HepG2 (cell line): Measurements from ENCODE around the gene MRPL14. TPM values are rescaled to one million over a fixed set of nuclear protein-coding genes. Genes with fewer than 3 reads are reported as not detected.

Experiments
- ATAC-seq: fragments of 200-7000 bp; cut with Tn5 transposase; 3 replicates; pipeline ENCODE4 v1.9.1; 2020; ENCODE audit warnings: mild to moderate bottlenecking, moderate library complexity
- BruUV-seq: library from RNA; stranded (reverse); fragments of 400-500 nt; replicated peaks from 2 replicates; lab custom pipeline; 2021; lab: Mats Ljungman, UMichigan
- CTCF ChIA-PET: fragments of 300-600 bp; formaldehyde crosslinking; extraction: SDS; loops from one replicate; lab custom pipeline; 2021; ENCODE audit warnings: low total read pairs, inconsistent platforms, low intra/inter-chr PET ratio; lab: Yijun Ruan, JAX
- POLR2A ChIA-PET: fragments of 350-600 bp; sonication (Branson Sonifier 250); formaldehyde crosslinking; loops from one replicate; lab custom pipeline; 2020; ENCODE audit warnings: antibody characterized with exemption, inconsistent platforms; lab: Yijun Ruan, JAX
- DNase-seq: peaks from one replicate; pipeline ENCODE4 v3.0.0-alpha.2; 2015; ENCODE audit warnings: low spot score
- FAIRE-seq: peaks from 3 replicates; lab custom pipeline; 2011; peaks lifted over from hg19 to GRCh38; lab: Jason Lieb, UNC
- H2AFZ ChIP-seq: one replicate; pipeline ENCODE4 v1.6.1; 2011; ENCODE audit warnings: low read length, inconsistent platforms
- H3K27ac ChIP-seq: fragments of 300-600 bp; 3 replicates; pipeline ENCODE4 v1.8.0; 2011; ENCODE audit warnings: mixed run types, mild to moderate bottlenecking, mixed read lengths, low read length, inconsistent platforms; ENCODE audit not compliant: insufficient read depth; ENCODE audit errors: extremely low read length
- H3K27me3 ChIP-seq, 2 experiments: fragments of 200-600 bp in 1 of 2; 2 replicates in 1 of 2; 3 replicates in 1 of 2; pipeline versions ENCODE4 v1.6.0 to v1.8.0; 2011; ENCODE audit warnings: low read length in 2 of 2, mild to moderate bottlenecking in 2 of 2, moderate library complexity in 2 of 2, inconsistent platforms in 1 of 2; ENCODE audit not compliant: insufficient read depth in 2 of 2, control insufficient read depth in 1 of 2
- H3K36me3 ChIP-seq, 2 experiments: fragments of 200-600 bp in 1 of 2; replicated peaks in 1 of 2; 2 replicates in 1 of 2; 3 replicates in 1 of 2; pipeline versions ENCODE4 v1.5.1 to v1.8.0; 2011; ENCODE audit warnings: low read length in 2 of 2, inconsistent platforms in 1 of 2; ENCODE audit not compliant: insufficient read depth in 2 of 2, control insufficient read depth in 1 of 2
- H3K4me1 ChIP-seq: 2 replicates; pipeline ENCODE4 v1.5.1; 2012; ENCODE audit warnings: low read length, inconsistent platforms; ENCODE audit not compliant: insufficient read depth
- H3K4me2 ChIP-seq: 2 replicates; pipeline ENCODE4 v1.6.0; 2011; ENCODE audit warnings: low read depth, low read length, inconsistent platforms
- H3K4me3 ChIP-seq, 3 experiments: fragments of 200-600 bp in 1 of 3; sonication (generic), shearing (Covaris generic) in 1 of 3; replicated peaks in 1 of 3; 2 replicates each; pipeline ENCODE4 v1.5.1; 2011 to 2016; ENCODE audit warnings: low read length in 3 of 3, inconsistent platforms in 2 of 3, low read depth in 2 of 3, mild to moderate bottlenecking in 2 of 3, control low read depth in 1 of 3, mixed read lengths in 1 of 3; ENCODE audit not compliant: insufficient read depth in 1 of 3
- H3K79me2 ChIP-seq: one replicate; pipeline ENCODE4 v1.6.1; 2011; ENCODE audit warnings: low read length, inconsistent platforms; ENCODE audit not compliant: insufficient read depth
- H3K9ac ChIP-seq: 2 replicates; pipeline ENCODE4 v1.6.0; 2011; ENCODE audit warnings: mild to moderate bottlenecking, low read depth, low read length, inconsistent platforms; ENCODE audit not compliant: insufficient read depth
- H3K9me3 ChIP-seq: 2 replicates; pipeline ENCODE4 v1.5.1; 2012; ENCODE audit warnings: mild to moderate bottlenecking, low read length
- H4K20me1 ChIP-seq: 2 replicates; pipeline ENCODE4 v1.6.0; 2011; ENCODE audit warnings: inconsistent platforms, mild to moderate bottlenecking, low read length, moderate library complexity; ENCODE audit not compliant: insufficient read depth
- ATRX ChIP-seq: sonication (generic); formaldehyde crosslinking; IDR thresholded peaks from 2 replicates; pipeline ENCODE4 v1.4.0; 2020; ENCODE audit warnings: missing genetic modification reagents, borderline replicate concordance
- GTF3A ChIP-seq: sonication (generic); formaldehyde crosslinking; conservative IDR thresholded peaks from 2 replicates; pipeline ENCODE4 v1.4.0; 2020; ENCODE audit warnings: mild to moderate bottlenecking, missing genetic modification reagents
- HES4 ChIP-seq: sonication (generic); formaldehyde crosslinking; IDR thresholded peaks from 2 replicates; pipeline ENCODE4 v1.9.0; 2021; ENCODE audit warnings: mild to moderate bottlenecking, missing genetic modification reagents, borderline replicate concordance
- HNF4A ChIP-seq: sonication (generic); formaldehyde crosslinking; IDR thresholded peaks from 2 replicates; pipeline ENCODE4 v1.4.0; 2020; ENCODE audit warnings: missing genetic modification reagents
- KDM6A ChIP-seq: IDR thresholded peaks from 2 replicates; pipeline ENCODE4 v1.6.1; 2016; ENCODE audit warnings: low read depth
- KLF15 ChIP-seq: sonication (generic); formaldehyde crosslinking; IDR thresholded peaks from 2 replicates; pipeline ENCODE4 v1.8.1; 2023; ENCODE audit warnings: borderline replicate concordance, mild to moderate bottlenecking, inconsistent platforms, missing genetic modification reagents, mixed read lengths
- MAFF ChIP-seq: IDR thresholded peaks from 2 replicates; pipeline ENCODE4 v1.6.1; 2011; ENCODE audit warnings: low read depth, low read length, improper control_type of control experiment
- NFIC ChIP-seq: IDR thresholded peaks from 2 replicates; pipeline ENCODE4 v1.6.1; 2012; ENCODE audit warnings: mild to moderate bottlenecking, low read length, inconsistent platforms
- PHF8 ChIP-seq: sonication (generic); formaldehyde crosslinking; IDR thresholded peaks from 2 replicates; pipeline ENCODE4 v1.5.0; 2020; ENCODE audit warnings: missing genetic modification reagents
- ZC3H13 ChIP-seq: sonication (generic); formaldehyde crosslinking; IDR thresholded peaks from 2 replicates; pipeline ENCODE4 v1.8.1; 2023; ENCODE audit warnings: mild to moderate bottlenecking, missing genetic modification reagents, moderate library complexity
- ZFAT ChIP-seq: sonication (generic); formaldehyde crosslinking; conservative IDR thresholded peaks from 2 replicates; pipeline ENCODE4 v1.8.1; 2023; ENCODE audit warnings: missing genetic modification reagents, inconsistent platforms
- ZNF230 ChIP-seq: sonication (generic); formaldehyde crosslinking; IDR thresholded peaks from 2 replicates; pipeline ENCODE4 v1.4.0; 2020; ENCODE audit warnings: mild to moderate bottlenecking, missing genetic modification reagents
- ZNF496 ChIP-seq: sonication (generic); formaldehyde crosslinking; IDR thresholded peaks from 2 replicates; pipeline ENCODE4 v1.8.1; 2023; ENCODE audit warnings: mild to moderate bottlenecking, moderate library complexity, missing genetic modification reagents; ENCODE audit not compliant: insufficient replicate concordance
- ZNF629 ChIP-seq: sonication (generic); formaldehyde crosslinking; conservative IDR thresholded peaks from 2 replicates; pipeline ENCODE4 v1.5.0; 2020; ENCODE audit warnings: missing genetic modification reagents
- WGBS: methylation state at CpG from one replicate; pipeline ENCODE4 v1.1.6; 2017; ENCODE audit warnings: low lambda C conversion rate; 5-methylcytosine and 5-hydroxymethylcytosine counted together
- in situ Hi-C: cut with HindIII; loops from 2 replicates; pipeline ENCODE4 v1.10.0; 2017; ENCODE audit warnings: low pct_unique_long_range_greater_than_20kb; ENCODE audit not compliant: extremely low pct_ligation_motif_present
- intact Hi-C: fragments of 100-400 bp; cut with micrococcal nuclease; formaldehyde crosslinking; loops from one replicate; pipeline ENCODE4 v1.10.0; 2022; ENCODE audit not compliant: unreplicated experiment
- polyA plus RNA-seq, 8 experiments: library from polyadenylated mRNA; depleted of rRNA in 3 of 8; stranded (reverse) in 7 of 8; unstranded in 1 of 8; fragments of >200 nt; fragmentation: Illumina TruSeq in 4 of 8; extraction: Trizol in 4 of 8; gene quantifications; 2 replicates each; pipeline versions ENCODE4 v1.2.1 to v1.2.3, GENCODE V29; 2011 to 2016; ENCODE audit warnings: low read depth in 4 of 8, missing spikeins in 1 of 8, mixed read lengths in 1 of 8; ENCODE audit not compliant: insufficient read depth in 1 of 8
- total RNA-seq, 5 experiments: library from RNA; depleted of rRNA; stranded (reverse); fragments of >200 nt; fragmentation: Illumina TruSeq; extraction: Trizol; gene quantifications; 2 replicates each; pipeline ENCODE4 v1.2.3, GENCODE V29; 2016; ENCODE audit warnings: low read depth in 1 of 5
- TF ChIP-seq, protein P1 (sequence below): sonication (generic); formaldehyde crosslinking; IDR thresholded peaks from 2 replicates; pipeline ENCODE4 v1.4.0; 2020; ENCODE audit warnings: missing genetic modification reagents

The MRPL14 gene
- total and polyA plus RNA-seq, 2 of the 13 experiments (the other 11 are each of a cell fraction or from before 2014, with no cell fraction given), result 157 to 178 TPM

DNA sequence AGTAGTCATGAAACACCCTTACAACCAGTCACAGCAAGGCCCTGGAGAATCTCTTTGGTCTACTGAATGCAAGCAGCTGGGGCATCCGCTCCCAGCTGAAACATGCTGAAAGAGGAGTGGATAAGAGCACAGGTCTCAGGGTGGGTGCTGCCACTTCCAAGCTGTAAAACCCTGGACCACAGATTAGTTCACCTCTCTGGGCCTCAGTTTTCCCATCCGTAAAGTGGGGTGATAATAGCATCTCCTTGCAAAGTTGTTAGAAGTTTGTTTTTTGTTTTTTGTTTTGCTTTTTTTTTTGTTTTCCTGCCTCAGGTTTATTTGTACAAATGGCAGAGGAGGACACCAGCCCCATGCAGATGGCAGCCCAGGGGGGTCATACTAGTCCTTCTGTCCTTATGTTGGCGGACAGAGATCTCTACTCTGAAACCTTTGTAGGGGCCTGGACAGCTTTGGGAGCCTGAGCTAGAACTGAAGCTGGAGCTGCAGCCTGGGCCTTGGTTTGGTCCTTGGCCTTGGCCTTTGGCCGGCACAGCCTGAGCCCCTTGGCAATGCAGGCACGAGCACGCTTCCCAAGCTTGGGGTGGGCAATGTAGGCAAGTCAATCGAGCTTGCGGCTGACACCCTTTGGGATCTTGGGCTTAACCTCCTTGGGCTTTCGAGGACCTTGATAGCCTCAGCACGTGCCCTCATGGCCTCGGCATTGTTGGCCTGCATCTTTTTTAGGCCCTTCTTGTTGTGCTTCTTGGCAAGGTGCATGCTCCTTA, 38.2 kb downstream of the MRPL14 start (continued):
- TF ChIP-seq ZNF496 (CRISPR knock-in tag) (no peak), KLF15 (CRISPR knock-in tag) (no peak), HES4 (CRISPR knock-in tag) (no peak), ZNF230 (no peak), MAFF (no peak), ZNF629 (peak; percentile 95), ATRX (CRISPR knock-in tag) (no peak), PHF8 (CRISPR knock-in tag) (no peak), NFIC (no peak)
- TF ChIP-seq, protein P1, sequence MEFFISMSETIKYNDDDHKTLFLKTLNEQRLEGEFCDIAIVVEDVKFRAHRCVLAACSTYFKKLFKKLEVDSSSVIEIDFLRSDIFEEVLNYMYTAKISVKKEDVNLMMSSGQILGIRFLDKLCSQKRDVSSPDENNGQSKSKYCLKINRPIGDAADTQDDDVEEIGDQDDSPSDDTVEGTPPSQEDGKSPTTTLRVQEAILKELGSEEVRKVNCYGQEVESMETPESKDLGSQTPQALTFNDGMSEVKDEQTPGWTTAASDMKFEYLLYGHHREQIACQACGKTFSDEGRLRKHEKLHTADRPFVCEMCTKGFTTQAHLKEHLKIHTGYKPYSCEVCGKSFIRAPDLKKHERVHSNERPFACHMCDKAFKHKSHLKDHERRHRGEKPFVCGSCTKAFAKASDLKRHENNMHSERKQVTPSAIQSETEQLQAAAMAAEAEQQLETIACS (CRISPR knock-in tag), result no peak

DNA sequence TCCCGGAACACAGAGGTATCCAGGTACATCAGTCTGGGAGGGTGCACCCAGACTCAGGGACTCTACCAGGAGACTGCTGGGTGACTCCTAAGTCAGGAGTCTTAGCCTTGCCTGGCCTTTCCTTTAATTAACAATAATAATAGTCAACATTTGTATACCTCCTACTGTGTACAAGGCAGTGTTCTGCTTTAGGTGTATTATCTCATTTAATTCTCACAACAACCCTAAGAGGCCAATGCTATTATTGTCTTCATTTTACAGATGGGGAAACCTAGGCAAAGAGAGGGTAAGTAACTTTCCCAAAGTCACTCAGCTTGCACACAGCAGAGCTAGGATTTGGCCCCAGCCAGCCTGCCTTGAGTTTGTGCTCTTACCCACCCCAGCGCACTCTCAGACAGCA, 39.6 kb downstream of the MRPL14 start:
- FAIRE-seq, result no peak
- DNase-seq, result no peak
- no peak overlapping the region for H3K27ac ChIP-seq
- no peak overlapping the region for H3K9ac ChIP-seq
- ChIA-PET CTCF (no interaction called here), POLR2A (interaction anchor here (1.4 kb wide), 1 partner anchor 159 kb away, joined by 3 read pairs; the partner anchor contains the start of gene HSP90AB1)
- no peak overlapping the region for H3K4me2 ChIP-seq
- no TSS peak for BruUV-seq
- H3K79me2 ChIP-seq, result no peaks in the 10 kb centered on the region
- 95% methylated on average over 2 of the region's 2 CpGs for WGBS
- peaks cover 75% of the 10 kb centered on the region for H3K4me1 ChIP-seq
- no peak overlapping the region for H3K4me3 ChIP-seq
- no peaks in the 10 kb centered on the region for H4K20me1 ChIP-seq
- H3K9me3 ChIP-seq, result no peaks in the 10 kb centered on the region
- no peak for ATAC-seq
- TF ChIP-seq ZC3H13 (CRISPR knock-in tag), result 0 out of 2 replicates have a peak, but pooled peaks have one; percentile 13
- no peak for TF ChIP-seq KDM6A (CRISPR knock-in tag)
- TF ChIP-seq ZFAT (CRISPR knock-in tag), result no peak
- TF ChIP-seq GTF3A (CRISPR knock-in tag), result no peak
- TF ChIP-seq HNF4A (CRISPR knock-in tag), result no peak
- H3K36me3 ChIP-seq, result no peaks in the 10 kb centered on the region
- in situ Hi-C loops, result no loop called here
- intact Hi-C loops, result no loop called here
- H2AFZ ChIP-seq, result no peak overlapping the region
- no peaks in the 10 kb centered on the region for H3K27me3 ChIP-seq
